ENCODE results near the gene SIGMAR1.
"Not testable (repeated sequence)": the region's sequence is repeated elsewhere in the genome, so short reads cannot be mapped to it uniquely, and the experiment has no call there.

SIGMAR1 gene

GRCh38 chr9:34650816-34651215 lies 13.2 kb upstream of the SIGMAR1 start:
- no peak overlapping the region for H3K4me3 ChIP-seq (ENCODE audit: low read length)
- DNase-seq (ENCODE audit: low read depth): no peak
- TF ChIP-seq CTCF (conservative IDR thresholded peaks at IDR 0.05; ENCODE audit: low read depth, low read length): no peak

GRCh38 chr9:34648673-34649072 lies 11.1 kb upstream of the SIGMAR1 start:
- no peak overlapping the region for H3K4me3 ChIP-seq (ENCODE audit: low read length)
- no peak for DNase-seq (ENCODE audit: low read depth)
- TF ChIP-seq CTCF (conservative IDR thresholded peaks at IDR 0.05; ENCODE audit: low read depth, low read length): no peak

- no peak for DNase-seq (ENCODE audit: low read depth)
- no peak for TF ChIP-seq CTCF (conservative IDR thresholded peaks at IDR 0.05; ENCODE audit: low read depth, low read length)
- peak overlapping the region; percentile 82 for H3K4me3 ChIP-seq (ENCODE audit: low read length)
Observed at GRCh38 chr9:34647651-34648050, 10.1 kb upstream of the SIGMAR1 start.

GRCh38 chr9:34647084-34647403 lies 9.5 kb upstream of the SIGMAR1 start:
- no peak for TF ChIP-seq CTCF (conservative IDR thresholded peaks at IDR 0.05; ENCODE audit: low read depth, low read length)
- H3K4me3 ChIP-seq (ENCODE audit: low read length): peak overlapping the region; percentile 82
- no peak for DNase-seq (ENCODE audit: low read depth)

- peak; percentile 65 for TF ChIP-seq CTCF (conservative IDR thresholded peaks at IDR 0.05; ENCODE audit: low read depth, low read length)
- peak; percentile 42 for DNase-seq (ENCODE audit: low read depth)
- H3K4me3 ChIP-seq (ENCODE audit: low read length): peak within 1 kb of the TSS; percentile 82
Observed at GRCh38 chr9:34646211-34647083, 8.9 kb upstream of the SIGMAR1 start, which contains the start of gene GALT. Gene GALT (plus strand): TSS chr9:34646675. CDS start chr9:34646705, 30 bp downstream.

- no peak for TF ChIP-seq CTCF (conservative IDR thresholded peaks at IDR 0.05; ENCODE audit: low read depth, low read length)
- no peak for DNase-seq (ENCODE audit: low read depth)
- H3K4me3 ChIP-seq (ENCODE audit: low read length): no peak overlapping the region
Observed at GRCh38 chr9:34644766-34645314, 7.3 kb upstream of the SIGMAR1 start.

GRCh38 chr9:34642679-34643078 lies 5.1 kb upstream of the SIGMAR1 start:
- no peak for DNase-seq (ENCODE audit: low read depth)
- no peak for TF ChIP-seq CTCF (conservative IDR thresholded peaks at IDR 0.05; ENCODE audit: low read depth, low read length)
- H3K4me3 ChIP-seq (ENCODE audit: low read length): no peak overlapping the region

- not testable (repeated sequence) for H3K4me3 ChIP-seq (ENCODE audit: low read length); DNase-seq (ENCODE audit: low read depth)
Observed at GRCh38 chr9:34639322-34639721, 1.7 kb upstream of the SIGMAR1 start.

All from retinal pigment epithelial cell (primary cell).